Activated naive CD8-positive, alpha-beta T cell (primary cell): ENCODE measurements around the gene KCNJ2.

Experiments
- H3K27ac Mint-ChIP-seq: one replicate; pipeline ENCODE4 v1.8.0; 2021; ENCODE audit warnings: mixed read lengths
- H3K27me3 Mint-ChIP-seq: one replicate; pipeline ENCODE4 v1.8.0; 2021; ENCODE audit warnings: mixed read lengths
- H3K36me3 Mint-ChIP-seq: one replicate; pipeline ENCODE4 v1.8.0; 2021; ENCODE audit warnings: mixed read lengths
- H3K4me1 Mint-ChIP-seq: one replicate; pipeline ENCODE4 v1.8.0; 2021; ENCODE audit warnings: low read depth, mixed read lengths
- H3K4me3 Mint-ChIP-seq: one replicate; pipeline ENCODE4 v1.8.0; 2021; ENCODE audit warnings: mild to moderate bottlenecking, mixed read lengths
- H3K9me3 Mint-ChIP-seq: one replicate; pipeline ENCODE4 v1.8.0; 2021; ENCODE audit warnings: low read depth, mixed read lengths

KCNJ2 gene

DNA sequence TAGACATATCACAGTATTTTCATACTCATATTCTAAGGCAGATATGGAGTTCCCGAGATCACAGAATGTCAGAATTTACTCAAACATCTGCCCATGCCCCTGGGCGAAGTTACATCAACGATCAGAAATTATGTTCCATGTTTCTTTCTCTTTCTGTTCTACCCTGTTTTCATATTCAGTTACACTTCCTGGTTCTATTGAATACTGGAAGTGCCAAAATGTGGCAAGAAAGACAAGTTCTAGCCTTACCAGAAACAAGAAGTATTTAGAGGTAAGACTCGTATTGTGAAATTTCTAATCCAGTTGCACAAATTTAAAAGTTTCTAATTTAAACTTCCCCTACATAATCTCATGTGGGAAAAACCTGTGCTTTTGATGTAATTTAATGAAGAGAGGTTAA, 36.1 kb downstream of the KCNJ2 start:
- H3K27ac Mint-ChIP-seq = no peak overlapping the region
- H3K4me1 Mint-ChIP-seq = no peaks in the 10 kb centered on the region
- H3K27me3 Mint-ChIP-seq = no peaks in the 10 kb centered on the region
- no peaks in the 10 kb centered on the region for H3K9me3 Mint-ChIP-seq
- no peaks in the 10 kb centered on the region for H3K36me3 Mint-ChIP-seq
- no peak overlapping the region for H3K4me3 Mint-ChIP-seq

DNA sequence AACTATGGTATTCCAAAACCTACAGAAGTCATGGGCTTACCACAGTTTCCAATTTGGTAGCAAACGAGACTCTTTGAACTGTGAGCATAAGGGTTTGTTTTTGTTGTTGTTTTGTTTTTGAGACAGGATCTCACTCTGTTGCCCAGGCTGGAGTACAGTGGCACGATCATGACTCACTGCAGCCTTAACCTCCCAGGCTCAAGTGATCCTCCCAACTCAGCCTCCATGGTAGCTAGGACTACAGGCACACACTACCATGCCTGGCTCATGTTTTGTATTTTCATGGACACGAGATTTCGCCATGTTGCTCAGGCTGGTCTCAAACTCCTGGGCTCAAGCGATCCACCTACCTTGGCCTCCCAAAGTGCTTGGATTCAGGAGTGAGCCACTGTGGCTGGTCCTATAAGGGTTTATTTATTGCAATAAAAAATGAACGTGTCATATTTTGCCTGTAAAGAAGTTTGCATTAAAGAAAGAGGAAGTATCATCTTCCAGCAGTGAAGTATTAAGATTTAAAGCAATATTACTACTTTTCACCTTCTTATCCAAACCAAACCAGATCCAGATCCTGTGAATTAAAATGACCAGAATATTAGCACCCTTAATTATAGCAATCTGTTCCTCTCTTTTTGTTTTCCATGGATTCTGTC, 37.2 kb downstream of the KCNJ2 start:
- Mint-ChIP-seq H3K4me3 (no peak overlapping the region), H3K36me3 (no peaks in the 10 kb centered on the region), H3K4me1 (no peaks in the 10 kb centered on the region), H3K27ac (no peak overlapping the region), H3K27me3 (no peaks in the 10 kb centered on the region), H3K9me3 (no peaks in the 10 kb centered on the region)

DNA sequence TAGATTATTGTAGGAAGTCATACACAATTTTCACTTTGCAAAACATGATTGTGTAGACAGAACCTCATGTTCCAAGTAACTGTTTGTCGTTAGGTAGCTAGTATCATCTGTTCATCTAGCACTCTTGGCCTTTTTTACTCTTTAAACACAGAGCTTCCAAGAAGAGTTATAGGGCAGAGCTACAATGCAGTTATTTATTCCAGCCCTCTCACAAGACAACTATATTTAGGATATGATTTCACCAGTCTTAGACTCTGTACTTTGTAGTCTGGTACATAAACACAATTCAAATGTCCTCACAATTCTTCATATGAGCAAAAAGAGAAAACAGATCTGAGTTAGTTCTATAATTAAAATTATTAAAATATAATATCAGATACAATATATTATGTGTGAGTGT, 37.9 kb downstream of the KCNJ2 start:
- H3K4me1 Mint-ChIP-seq = no peaks in the 10 kb centered on the region
- H3K9me3 Mint-ChIP-seq = no peaks in the 10 kb centered on the region
- H3K27me3 Mint-ChIP-seq = no peaks in the 10 kb centered on the region
- no peak overlapping the region for H3K4me3 Mint-ChIP-seq
- H3K36me3 Mint-ChIP-seq = no peaks in the 10 kb centered on the region
- no peak overlapping the region for H3K27ac Mint-ChIP-seq

DNA sequence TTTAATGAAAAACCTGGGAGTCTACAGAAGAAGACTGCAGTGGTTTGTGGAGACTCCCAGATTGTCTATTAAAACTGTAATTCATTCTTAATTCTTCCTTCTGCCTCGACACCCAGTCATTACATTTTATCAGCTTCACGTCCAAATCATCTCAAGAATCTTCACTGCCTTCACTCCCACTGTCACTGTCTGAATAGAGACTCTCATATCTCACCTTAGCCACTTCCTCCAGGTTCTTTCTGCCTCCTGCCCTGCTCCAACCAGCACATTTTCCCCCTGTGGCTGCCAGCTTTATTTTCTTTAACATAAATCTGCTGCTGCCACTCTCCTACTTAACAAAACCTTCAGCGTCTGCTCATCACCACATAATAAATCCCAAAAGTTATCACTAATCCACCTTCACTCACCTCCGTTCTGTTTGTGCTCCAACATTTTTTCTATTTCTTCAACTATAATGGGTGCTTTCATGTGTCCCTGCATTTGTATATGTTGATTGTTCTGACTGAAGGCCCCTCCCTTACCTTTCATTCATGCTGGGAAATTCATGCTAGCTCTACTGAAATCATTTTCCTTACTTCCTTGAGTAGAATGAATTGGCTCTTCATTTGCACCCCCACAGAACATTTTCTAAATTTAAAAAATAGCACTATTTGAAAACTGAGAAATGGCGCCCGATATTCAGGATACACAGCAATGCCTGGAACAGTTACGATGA, 38.9 kb downstream of the KCNJ2 start:
- H3K4me1 Mint-ChIP-seq = no peaks in the 10 kb centered on the region
- H3K36me3 Mint-ChIP-seq = no peaks in the 10 kb centered on the region
- no peak overlapping the region for H3K4me3 Mint-ChIP-seq
- H3K27ac Mint-ChIP-seq = no peak overlapping the region
- no peaks in the 10 kb centered on the region for H3K9me3 Mint-ChIP-seq
- H3K27me3 Mint-ChIP-seq = no peaks in the 10 kb centered on the region

- H3K27me3 Mint-ChIP-seq = no peaks in the 10 kb centered on the region
- H3K27ac Mint-ChIP-seq = no peak overlapping the region
- no peaks in the 10 kb centered on the region for H3K36me3 Mint-ChIP-seq
- H3K4me1 Mint-ChIP-seq = no peaks in the 10 kb centered on the region
- no peaks in the 10 kb centered on the region for H3K9me3 Mint-ChIP-seq
- no peak overlapping the region for H3K4me3 Mint-ChIP-seq
These were observed 39.7 kb downstream of the KCNJ2 start for GRCh38 chr17:70208825-70209555.

DNA sequence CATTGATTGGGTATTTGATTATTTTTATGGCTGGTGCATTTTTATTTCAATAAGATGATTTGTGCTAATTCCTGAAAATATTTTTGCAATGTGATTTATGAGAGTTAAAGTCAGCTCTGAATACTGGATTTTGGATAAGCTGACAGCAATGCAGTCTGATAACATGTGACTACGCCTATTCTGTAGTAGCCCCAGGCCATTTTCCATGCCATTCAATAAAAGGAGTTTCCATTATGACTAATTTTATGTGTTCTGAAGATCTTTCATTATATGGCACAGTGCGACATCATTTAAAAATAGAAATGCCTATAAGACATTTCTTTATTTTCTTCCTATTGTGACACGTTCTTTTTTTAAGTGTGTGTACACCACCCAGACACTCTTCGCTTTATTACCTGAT, 46.3 kb downstream of the KCNJ2 start:
- peaks cover 2% of the 10 kb centered on the region for H3K27me3 Mint-ChIP-seq

GRCh38 chr17:70217571-70217970, 48.2 kb downstream of the KCNJ2 start:
- no peaks in the 10 kb centered on the region for H3K9me3 Mint-ChIP-seq
- no peak overlapping the region for H3K27ac Mint-ChIP-seq
- no peaks in the 10 kb centered on the region for H3K36me3 Mint-ChIP-seq
- H3K27me3 Mint-ChIP-seq = peaks cover 2% of the 10 kb centered on the region
- no peaks in the 10 kb centered on the region for H3K4me1 Mint-ChIP-seq
- no peak overlapping the region for H3K4me3 Mint-ChIP-seq

More for the DNA sequence above, 46.3 kb downstream of the KCNJ2 start:
- Mint-ChIP-seq H3K27ac (no peak overlapping the region), H3K36me3 (no peaks in the 10 kb centered on the region), H3K9me3 (no peaks in the 10 kb centered on the region), H3K4me3 (no peak overlapping the region), H3K4me1 (no peaks in the 10 kb centered on the region)

DNA sequence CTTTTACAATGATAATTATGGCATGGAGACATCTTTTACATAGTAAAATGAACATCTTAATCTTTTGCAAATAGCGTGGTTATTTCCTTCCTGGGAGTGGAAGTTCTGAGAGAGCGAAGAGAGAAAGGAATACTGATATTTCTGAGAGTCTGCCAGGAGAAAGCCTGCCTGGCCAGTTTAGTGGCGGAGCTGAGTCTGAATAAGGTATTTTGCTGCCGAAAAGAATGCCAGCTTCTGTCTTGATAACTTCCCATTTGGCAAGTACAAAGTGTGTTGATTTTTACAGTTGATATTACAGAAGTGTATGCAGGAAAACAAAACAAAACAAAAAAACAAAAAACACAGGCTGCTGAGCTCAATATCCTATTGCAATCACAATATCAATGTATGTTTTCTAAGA, 55.9 kb downstream of the KCNJ2 start:
- Mint-ChIP-seq H3K4me1 (no peaks in the 10 kb centered on the region), H3K27me3 (no peaks in the 10 kb centered on the region)

More for the DNA sequence above, 55.9 kb downstream of the KCNJ2 start:
- Mint-ChIP-seq H3K4me3 (no peak overlapping the region), H3K9me3 (no peaks in the 10 kb centered on the region), H3K36me3 (no peaks in the 10 kb centered on the region), H3K27ac (no peak overlapping the region)
